ENCODE data around the gene SPIN1. TPM values are rescaled to one million over a fixed set of nuclear protein-coding genes. Genes with fewer than 3 reads are reported as not detected.
A peak's percentile ranks its signal among the peaks of the same experiment; 100 is the strongest.
"Not testable (repeated sequence)": the region's sequence is repeated elsewhere in the genome, so short reads cannot be mapped to it uniquely, and the experiment has no call there.

The SPIN1 gene
- total and polyA plus RNA-seq, 7 donors = 2.5 to 17.2 (median 7.9) TPM

- WGBS, 3 donors = 90 to 97% (median 95%) methylated on average over 3 of the region's 3 CpGs
- ATAC-seq = no peak
- H3K27ac ChIP-seq = no peak overlapping the region
- no peaks in the 10 kb centered on the region for H3K4me1 ChIP-seq
- H3K4me3 ChIP-seq = no peak overlapping the region
- no peaks in the 10 kb centered on the region for H3K27me3 ChIP-seq (ENCODE audit: insufficient read depth in 3 of 3, low read length in 2 of 3)
- no peak for DNase-seq
- no peak for TF ChIP-seq CTCF (IDR thresholded peaks at IDR 0.05)
- intact Hi-C loops (cut with DNase I) = no loop called here
- no peaks in the 10 kb centered on the region for H3K9me3 ChIP-seq
- H3K36me3 ChIP-seq (ENCODE audit: insufficient read depth in 1 of 2, low read depth in 1 of 2) = no peaks in the 10 kb centered on the region
Measured at GRCh38 chr9:88383176-88383575, 5.1 kb upstream of the SPIN1 start.

GRCh38 chr9:88386137-88386536, 2.1 kb upstream of the SPIN1 start:
- not testable (repeated sequence) for H3K9me3 ChIP-seq; DNase-seq; H3K27ac ChIP-seq; ATAC-seq; H3K36me3 ChIP-seq (ENCODE audit: insufficient read depth in 1 of 2, low read depth in 1 of 2); H3K27me3 ChIP-seq (ENCODE audit: insufficient read depth in 3 of 3, low read length in 2 of 3); H3K4me1 ChIP-seq; H3K4me3 ChIP-seq
- intact Hi-C loops (cut with DNase I) = loop anchor here in 1 of 2 donors (5.0 kb wide), 1 partner anchor 434 kb away; no protein-coding TSS in a partner anchor
- WGBS, 3 donors = 85 to 96% (median 91%) methylated on average over 4 of the region's 4 CpGs

GRCh38 chr9:88387036-88387551, 1.1 kb upstream of the SPIN1 start:
- ATAC-seq (peak in 3 of 4 donors; percentile 35 to 50 (median 49)), DNase-seq (peak; percentile 23 to 49)
- Histone ChIP-seq H3K4me1 (no peaks in the 10 kb centered on the region), H3K27me3 (ENCODE audit: insufficient read depth in 3 of 3, low read length in 2 of 3) (no peaks in the 10 kb centered on the region), H3K36me3 (ENCODE audit: insufficient read depth in 1 of 2, low read depth in 1 of 2) (no peaks in the 10 kb centered on the region), H3K4me3 (peak overlapping the region; percentile 88), H3K9me3 (no peaks in the 10 kb centered on the region), H3K27ac (peak overlapping the region; percentile 63)
- 9 to 23% (median 15%) methylated on average over 14 of the region's 14 CpGs for WGBS, 3 donors
- TF ChIP-seq CTCF (IDR thresholded peaks at IDR 0.05) = no peak
- intact Hi-C loops (cut with DNase I) = loop anchor here in 1 of 2 donors (5.0 kb wide), 1 partner anchor 435 kb away; no protein-coding TSS in a partner anchor

GRCh38 chr9:88387552-88388202, 567 bp upstream of the SPIN1 start:
- intact Hi-C loops (cut with DNase I) = loop anchor here in 1 of 2 donors (5.0 kb wide), 1 partner anchor 435 kb away; no protein-coding TSS in a partner anchor
- Histone ChIP-seq H3K27ac (peak overlapping the region; percentile 63), H3K36me3 (ENCODE audit: insufficient read depth in 1 of 2, low read depth in 1 of 2) (no peaks in the 10 kb centered on the region), H3K27me3 (ENCODE audit: insufficient read depth in 3 of 3, low read length in 2 of 3) (no peaks in the 10 kb centered on the region), H3K4me1 (no peaks in the 10 kb centered on the region), H3K4me3 (peak overlapping the region; percentile 88), H3K9me3 (no peaks in the 10 kb centered on the region)
- no peak for TF ChIP-seq CTCF (IDR thresholded peaks at IDR 0.05)
- WGBS, 3 donors = 1% methylated on average over 36 to 40 of the region's 40 CpGs
- peak; percentile 40 to 59 for DNase-seq
- peak in 3 of 4 donors; percentile 39 to 58 (median 53) for ATAC-seq

- 1 to 5% (median 3%) methylated on average over 32 to 69 of the region's 71 CpGs for WGBS, 3 donors
- Histone ChIP-seq H3K27me3 (ENCODE audit: insufficient read depth in 3 of 3, low read length in 2 of 3) (no peaks in the 10 kb centered on the region), H3K27ac (peak overlapping the region; percentile 71), H3K4me1 (no peaks in the 10 kb centered on the region), H3K9me3 (no peaks in the 10 kb centered on the region), H3K4me3 (peak overlapping the region; percentile 88), H3K36me3 (ENCODE audit: insufficient read depth in 1 of 2, low read depth in 1 of 2) (no peaks in the 10 kb centered on the region)
- DNase-seq (peak in 1 of 2 donors; percentile 55), ATAC-seq (peak in 3 of 4 donors; percentile 25 to 42 (median 41))
- no peak for TF ChIP-seq CTCF (IDR thresholded peaks at IDR 0.05)
- intact Hi-C loops (cut with DNase I) = loop anchor here in 1 of 2 donors (5.0 kb wide), 1 partner anchor 437 kb away; no protein-coding TSS in a partner anchor
Measured at GRCh38 chr9:88388886-88389605, 802 bp downstream of the SPIN1 start.

All from psoas muscle (tissue), 8 donors.